Heart left ventricle (tissue), 16 donors: ENCODE results near the gene PRX. TPM values are rescaled to one million over a fixed set of nuclear protein-coding genes. Genes with fewer than 3 reads are reported as not detected.
A peak's percentile ranks its signal among the peaks of the same experiment; 100 is the strongest.
"Not testable (repeated sequence)": the region's sequence is repeated elsewhere in the genome, so short reads cannot be mapped to it uniquely, and the experiment has no call there.

Experiments used
- ATAC-seq, 4 donors: fragments of 200-7000 bp; cut with Tn5 transposase; one replicate each; pipeline ENCODE4 v1.9.1; 2020 to 2022; ENCODE audit warnings: moderate library complexity in 4 of 4, mild to moderate bottlenecking in 3 of 4, moderate number of reproducible peaks in 1 of 4
- DNase-seq, 5 donors: peaks; one replicate each; pipeline ENCODE4 v3.0.0-alpha.2; 2020
- H3K27ac ChIP-seq, 12 donors: fragments of 200-600 bp; sonication (generic) in 4 of 12; one replicate each; pipeline versions ENCODE4 v1.5.0 to v1.8.0; 2016 to 2022; ENCODE audit warnings: mild to moderate bottlenecking in 2 of 12
- H3K27me3 ChIP-seq, 9 donors: fragments of 200-600 bp; sonication (generic) in 2 of 9; one replicate each; pipeline versions ENCODE4 v1.5.1 to v1.8.0; 2016 to 2022; ENCODE audit warnings: mild to moderate bottlenecking in 3 of 9
- H3K36me3 ChIP-seq, 9 donors: fragments of 200-600 bp; sonication (generic) in 2 of 9; one replicate each; pipeline versions ENCODE4 v1.5.0 to v1.8.0; 2018 to 2022; ENCODE audit warnings: mild to moderate bottlenecking in 2 of 9
- H3K4me1 ChIP-seq, 12 donors: fragments of 200-600 bp; sonication (generic) in 4 of 12; one replicate each; pipeline versions ENCODE4 v1.5.0 to v1.8.0; 2016 to 2022; ENCODE audit warnings: mild to moderate bottlenecking in 3 of 12
- H3K4me3 ChIP-seq, 12 donors: fragments of 200-600 bp; sonication (generic) in 4 of 12; one replicate each; pipeline versions ENCODE4 v1.5.0 to v1.8.0; 2017 to 2022; ENCODE audit warnings: mild to moderate bottlenecking in 9 of 12, moderate library complexity in 4 of 12
- H3K9me3 ChIP-seq, 12 donors: fragments of 200-600 bp; sonication (generic) in 4 of 12; one replicate each; pipeline versions ENCODE4 v1.5.0 to v1.8.0; 2016 to 2022; ENCODE audit warnings: mild to moderate bottlenecking in 1 of 12
- CTCF ChIP-seq, 12 donors: fragments of 200-600 bp; sonication (generic) in 4 of 12; IDR thresholded peaks; one replicate each; pipeline versions ENCODE4 v1.5.0 to v1.8.0; 2018 to 2022; ENCODE audit warnings: antibody characterized with exemption in 12 of 12, mild to moderate bottlenecking in 5 of 12
- POLR2A ChIP-seq, 2 donors: fragments of 450-650 bp; IDR thresholded peaks; one replicate each; pipeline ENCODE4 v1.6.1; 2017; ENCODE audit warnings: antibody characterized with exemption in 2 of 2, mild to moderate bottlenecking in 2 of 2, moderate library complexity in 2 of 2
- WGBS, 4 donors: extraction: QIAGEN DNeasy Blood & Tissue Kit in 2 of 4; methylation state at CpG; one replicate each; pipeline versions ENCODE4 v1.1.5 to v1.1.7; 2013 to 2018; 5-methylcytosine and 5-hydroxymethylcytosine counted together
- intact Hi-C, 10 donors: fragments of 100-400 bp; cut with DNase I; formaldehyde crosslinking; loops; one replicate each; pipeline versions ENCODE4 v1.11.1 to v1.14.2; 2022
- polyA plus RNA-seq, 2 donors: library from polyadenylated mRNA; stranded (reverse); fragments of 200-250 nt; gene quantifications; one replicate each; pipeline ENCODE4 v1.2.3, GENCODE V29; 2013
- total RNA-seq, 9 donors: library from RNA; depleted of rRNA in 2 of 9; stranded (reverse); fragments of >200 nt in 2 of 9; fragmentation: NEBNext Ultra II Directional in 3 of 9; extraction: Animal tissue kit (Norgen Biotek cat#: 25700) in 3 of 9; gene quantifications; one replicate each; pipeline versions ENCODE4 v1.1.0 to v1.2.4, GENCODE V29; 2016 to 2023
- donor health status: ischemic (EF 13 %, LVEDD 7.1; RV severe dilation, severe dysfunction).
- donor health status: healthy with polysubstance abuse.
- donor health status: DM: no; HTN: yes; CAD: no.
- donor health status: DM: no; HTN: no; CAD: no.
- donor health status: ischemic (EF 25% LVEDD 6.9; RV normal size, moderate dysfunction).
- donor health status: ischemic (EF 25% LVEDD 5.7; RV mildly dilated, moderate dysfunction).
- donor health status: healthy.
- donor health status: DM: yes; HTN: yes; CAD: no.
- donor health status: ischemic (EF 35%, LVEDD 5.7; RV mildly dilated, moderate dysfunction).
- donor health status: nonischemic (EF 11% LVEDD 7.7; RV severe dilation, severe dysfunction).
- donor health status: DM: yes; HTN: yes; CAD: no.
- donor health status: PGD.
- donor health status: ischemic (EF 29% LVEDD 5.4; RV normal size, mild dysfunction).
- donor health status: nonischemic (EF 23%, LVEDD 6.1; RV moderate dilation, normal function).

PRX gene
- total and polyA plus RNA-seq, 11 donors, result 2.5 to 4.6 (median 3.1) TPM

- Histone ChIP-seq H3K27ac (no peak overlapping the region), H3K36me3 (peaks cover 0 to 98% (median 89%) of the 10 kb centered on the region in 9 donors), H3K4me3 (no peak overlapping the region), H3K4me1 (peaks cover 0 to under 1% (median 0%) of the 10 kb centered on the region in 12 donors), H3K9me3 (no peaks in the 10 kb centered on the region), H3K27me3 (no peaks in the 10 kb centered on the region)
- ATAC-seq, result peak in 1 of 4 donors; percentile 33
- 93 to 97% (median 95%) methylated on average over 4 to 5 of the region's 5 CpGs for WGBS, 4 donors
- no peak for DNase-seq
- intact Hi-C loops, result no loop called here
- TF ChIP-seq POLR2A (IDR thresholded peaks at IDR 0.05), result no peak
- TF ChIP-seq CTCF (IDR thresholded peaks at IDR 0.05), result no peak
Observed at GRCh38 chr19:40371802-40372122, 41.4 kb downstream of the PRX start.

- H3K27me3 ChIP-seq, result no peaks in the 10 kb centered on the region
- no peak for ATAC-seq
- H3K36me3 ChIP-seq, result peaks cover 0 to 97% (median 91%) of the 10 kb centered on the region in 9 donors
- no peak overlapping the region for H3K27ac ChIP-seq
- no peak for DNase-seq
- H3K9me3 ChIP-seq, result no peaks in the 10 kb centered on the region
- 79 to 91% (median 84%) methylated on average over 6 to 7 of the region's 7 CpGs for WGBS, 4 donors
- intact Hi-C loops, result no loop called here
- no peak overlapping the region for H3K4me3 ChIP-seq
- H3K4me1 ChIP-seq, result peaks cover 0 to 6% (median 0%) of the 10 kb centered on the region in 12 donors
- TF ChIP-seq CTCF (IDR thresholded peaks at IDR 0.05) (no peak), POLR2A (IDR thresholded peaks at IDR 0.05) (no peak)
Observed at GRCh38 chr19:40370997-40371801, 42.0 kb downstream of the PRX start.

GRCh38 chr19:40370253-40370652 lies 42.9 kb downstream of the PRX start:
- peaks cover 0 to 15% (median 2%) of the 10 kb centered on the region in 12 donors for H3K4me1 ChIP-seq
- intact Hi-C loops, DNase-seq, H3K27me3 ChIP-seq, H3K9me3 ChIP-seq, ATAC-seq, H3K27ac ChIP-seq, H3K4me3 ChIP-seq: not testable (repeated sequence)
- WGBS, 4 donors, result 91 to 98% (median 92%) methylated on average over 3 of the region's 3 CpGs
- peaks cover 0 to 89% (median 84%) of the 10 kb centered on the region in 9 donors for H3K36me3 ChIP-seq

- TF ChIP-seq POLR2A (IDR thresholded peaks at IDR 0.05), result no peak
- TF ChIP-seq CTCF (IDR thresholded peaks at IDR 0.05), result no peak
- 86 to 90% (median 89%) methylated on average over 10 to 12 of the region's 12 CpGs for WGBS, 4 donors
- H3K36me3 ChIP-seq, result peaks cover 0 to 85% (median 80%) of the 10 kb centered on the region in 9 donors
Observed at GRCh38 chr19:40369797-40370196, 43.4 kb downstream of the PRX start.

More at GRCh38 chr19:40369797-40370196, 43.4 kb downstream of the PRX start:
- H3K4me1 ChIP-seq, result peaks cover 0 to 20% (median 3%) of the 10 kb centered on the region in 12 donors
- no peak overlapping the region for H3K27ac ChIP-seq
- no peak for DNase-seq
- H3K27me3 ChIP-seq, result no peaks in the 10 kb centered on the region
- no peak overlapping the region for H3K4me3 ChIP-seq
- intact Hi-C loops, result no loop called here
- no peak for ATAC-seq
- H3K9me3 ChIP-seq, result no peaks in the 10 kb centered on the region
